Measurements from ENCODE around the gene MYH13.

DNA sequence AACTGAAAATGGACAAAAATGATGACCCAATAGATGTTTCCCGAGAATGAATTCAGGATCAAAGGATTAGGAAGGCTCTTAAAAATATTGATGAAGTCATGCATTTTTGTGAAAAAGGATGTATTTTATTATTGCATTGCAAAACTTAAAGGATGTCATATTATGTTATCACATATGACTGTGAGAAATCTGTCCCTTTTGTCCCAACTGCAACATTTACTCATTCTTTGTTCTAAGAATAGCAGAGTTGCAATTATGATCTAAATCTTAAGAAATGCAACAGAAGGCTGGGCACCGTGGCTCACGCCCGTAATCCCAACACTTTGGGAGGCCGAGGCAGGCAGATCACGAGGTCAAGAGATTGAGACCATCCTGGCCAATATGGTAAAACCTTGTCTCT lies 13.1 kb upstream of the MYH13 start:
- no peak for TF ChIP-seq EP300 (IDR thresholded peaks at IDR 0.05; ENCODE audit: borderline replicate concordance in 1 of 2, low read depth in 1 of 2, low read length in 1 of 2)
- TF ChIP-seq USF2 (IDR thresholded peaks at IDR 0.05; ENCODE audit: borderline replicate concordance, low read depth, low read length) = no peak
- no peak for TF ChIP-seq FOSL2 (IDR thresholded peaks at IDR 0.05; ENCODE audit: borderline replicate concordance, low read depth)
- no peak for TF ChIP-seq EZH2phosphoT487 (IDR thresholded peaks at IDR 0.05; ENCODE audit: borderline replicate concordance, low read depth)
- TF ChIP-seq POLR2AphosphoS5 (IDR thresholded peaks at IDR 0.05; ENCODE audit: low read depth, low read length) = no peak
- no peak for TF ChIP-seq SMC3 (IDR thresholded peaks at IDR 0.05; ENCODE audit: low read depth, low read length)
- TF ChIP-seq CTCF (IDR thresholded peaks at IDR 0.05) = no peak
- TF ChIP-seq FOXJ3 (CRISPR knock-in tag; IDR thresholded peaks at IDR 0.05) = no peak
- no peak for TF ChIP-seq RFX5 (IDR thresholded peaks at IDR 0.05; ENCODE audit: low read length)
- no peak for TF ChIP-seq NRF1 (IDR thresholded peaks at IDR 0.05; ENCODE audit: low read depth, low read length)

All from SK-N-SH (cell line).